Smooth muscle cell of the umbilical artery (primary cell): ENCODE data around the gene HOXD1. TPM values are rescaled to one million over a fixed set of nuclear protein-coding genes. Genes with fewer than 3 reads are reported as not detected.

Source experiments
- total RNA-seq: library from RNA; depleted of rRNA; stranded (reverse); fragments of >200 nt; gene quantifications from 2 replicates; pipeline ENCODE4 v1.2.3, GENCODE V29; 2014

HOXD1 gene
- total RNA-seq = not detected in 2 replicates

DNA sequence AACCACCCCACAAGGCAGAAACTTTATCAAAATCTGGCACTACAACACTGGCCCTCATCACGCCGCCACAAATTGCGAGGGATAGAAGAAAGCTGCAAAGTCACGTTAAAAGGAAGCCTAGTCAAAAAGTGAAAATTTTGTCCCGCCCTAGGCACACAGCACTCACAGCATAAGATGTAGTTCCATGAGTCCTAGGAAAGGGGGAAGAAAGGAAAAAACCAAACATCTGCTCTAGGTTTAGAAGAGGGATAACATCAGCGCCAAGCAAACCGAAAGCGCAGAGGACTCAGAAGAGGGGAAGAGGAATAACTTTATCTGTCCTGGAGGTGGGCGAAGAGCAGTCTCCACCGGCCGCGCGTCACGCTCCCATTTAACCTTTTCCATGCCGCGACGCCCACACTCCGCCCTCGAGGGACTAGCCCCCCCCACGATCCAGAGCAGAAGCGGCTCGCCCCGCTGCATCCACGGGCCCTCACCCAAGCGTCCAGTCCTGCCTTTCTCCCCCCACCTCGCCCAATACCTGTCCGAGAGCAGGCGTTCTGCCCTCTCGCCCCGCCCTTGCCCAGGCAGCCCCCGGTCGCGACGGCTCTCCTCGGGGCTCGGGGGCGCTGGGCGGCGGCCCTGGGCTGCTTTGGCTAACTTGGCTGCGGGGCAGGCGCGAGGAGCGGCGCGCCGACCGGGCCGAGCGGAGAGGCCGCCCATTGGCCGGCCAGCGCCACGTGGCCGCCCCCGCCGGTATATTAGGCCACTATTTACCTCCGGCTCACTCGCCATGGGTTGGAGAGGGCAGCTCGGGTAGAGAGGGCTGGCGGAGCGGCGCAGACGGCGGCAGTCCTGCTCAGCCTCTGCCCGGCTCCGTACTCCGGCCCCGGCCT lies at the start of gene HOXD1:
TSS of gene HOXD1 (plus strand) at position 770 of the 875 bp plus-strand sequence. CDS start 134 bp downstream, outside the sequence.

DNA sequence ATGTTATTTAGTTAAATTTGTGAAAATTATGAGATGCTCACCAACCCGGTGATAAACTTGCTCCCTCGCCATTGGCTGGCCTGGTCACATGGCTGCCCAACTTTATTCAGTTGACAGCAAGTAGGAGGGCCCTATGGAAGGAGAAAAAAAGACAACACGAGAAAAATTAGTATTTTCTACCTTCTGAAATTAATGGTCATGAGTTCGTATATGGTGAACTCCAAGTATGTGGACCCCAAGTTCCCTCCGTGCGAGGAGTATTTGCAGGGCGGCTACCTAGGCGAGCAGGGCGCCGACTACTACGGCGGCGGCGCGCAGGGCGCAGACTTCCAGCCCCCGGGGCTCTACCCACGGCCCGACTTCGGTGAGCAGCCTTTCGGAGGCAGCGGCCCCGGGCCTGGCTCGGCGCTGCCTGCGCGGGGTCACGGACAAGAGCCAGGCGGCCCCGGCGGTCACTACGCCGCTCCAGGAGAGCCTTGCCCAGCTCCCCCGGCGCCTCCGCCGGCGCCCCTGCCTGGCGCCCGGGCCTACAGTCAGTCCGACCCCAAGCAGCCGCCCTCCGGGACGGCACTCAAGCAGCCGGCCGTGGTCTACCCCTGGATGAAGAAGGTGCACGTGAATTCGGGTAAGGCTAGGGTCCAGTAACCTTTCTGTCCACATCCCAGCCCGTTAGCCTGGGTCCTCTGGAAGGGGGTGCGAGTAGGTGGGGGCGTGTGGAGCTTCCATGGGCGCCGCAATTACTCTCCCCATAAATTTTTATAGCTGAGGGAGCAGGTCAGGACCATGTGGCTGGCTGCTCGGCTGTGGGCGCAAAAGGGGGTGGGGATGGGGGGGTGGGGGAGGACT lies 36.8 kb upstream of the HOXD1 start, which contains the start of gene HOXD4:
TSS of gene HOXD4 (plus strand) at position 109 of the 846 bp plus-strand sequence. CDS start at position 193, 84 bp downstream.

DNA sequence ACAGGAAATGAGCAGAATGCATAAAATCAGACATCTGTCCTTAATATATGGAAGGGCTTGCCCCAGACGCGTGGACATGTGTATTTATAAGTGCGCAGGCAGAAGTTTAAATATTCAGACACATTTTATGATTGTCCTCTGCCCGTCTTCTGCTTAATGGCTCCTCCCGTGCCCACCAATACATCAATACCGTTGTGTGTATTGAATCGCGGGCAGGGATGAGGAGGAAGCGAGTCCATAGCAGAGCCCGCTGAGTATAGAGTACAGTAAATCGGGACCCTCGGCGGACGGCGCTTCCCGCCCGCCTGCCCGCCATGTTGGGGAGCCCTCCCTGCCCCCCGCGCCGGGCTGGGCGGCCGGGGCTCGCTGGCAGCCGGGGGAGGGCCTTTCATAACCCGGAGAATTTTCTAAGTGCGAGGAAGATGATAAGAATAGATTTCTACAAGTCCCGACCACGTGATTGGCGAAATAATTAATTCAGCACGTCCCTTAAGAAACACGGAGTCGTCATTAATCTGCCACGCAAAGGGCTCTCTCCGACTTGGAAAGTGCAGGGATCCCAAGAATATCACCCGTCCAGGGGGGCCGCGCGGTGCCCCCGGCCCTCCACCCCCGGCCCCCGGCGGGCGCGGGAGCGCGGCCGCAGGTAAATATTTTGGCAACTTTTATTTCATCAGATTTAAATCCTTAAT lies 31.5 kb upstream of the HOXD1 start, which contains the start of gene HOXD3:
TSS of gene HOXD3 (plus strand) at position 501 of the 692 bp plus-strand sequence. CDS start 11,808 bp downstream, outside the sequence.

Other genes starting within 250 kb of the HOXD1 start
- 52.3 and 64.5 TPM in 2 replicates for gene LNPK, start 186.4 kb upstream of the HOXD1 start, total RNA-seq
- not detected in 2 replicates for gene EVX2, start 104.7 kb upstream of the HOXD1 start, total RNA-seq
- 2.2 and 2.4 TPM in 2 replicates for gene HOXD13, start 95.9 kb upstream of the HOXD1 start, total RNA-seq
- gene HOXD12, start 88.9 kb upstream of the HOXD1 start, total RNA-seq = not detected in 2 replicates
- 7.8 and 15.7 TPM in 2 replicates for gene HOXD11, start 81.4 kb upstream of the HOXD1 start, total RNA-seq
- 18.4 and 19.4 TPM in 2 replicates for gene HOXD10, start 71.9 kb upstream of the HOXD1 start, total RNA-seq
- 2.7 and 3.6 TPM in 2 replicates for gene HOXD9, start 65.9 kb upstream of the HOXD1 start, total RNA-seq
- gene HOXD8, start 59.0 kb upstream of the HOXD1 start, total RNA-seq = 5.3 and 7.7 TPM in 2 replicates
- gene HOXD4, start 37.1 kb upstream of the HOXD1 start, total RNA-seq = 0.30 and 1.2 TPM in 2 replicates
- 0.92 and 2.4 TPM in 2 replicates for gene HOXD3, start 31.4 kb upstream of the HOXD1 start, total RNA-seq
- gene MTX2, start 80.8 kb downstream of the HOXD1 start, total RNA-seq = 18.1 and 20.3 TPM in 2 replicates